ENCODE results near the gene PCDHGA6.
"Not testable (repeated sequence)": the region's sequence is repeated elsewhere in the genome, so short reads cannot be mapped to it uniquely, and the experiment has no call there.

Gene PCDHGA6

GRCh38 chr5:141394401-141395187, 20.9 kb downstream of the PCDHGA6 start:
- DNase-seq = not testable (repeated sequence)

GRCh38 chr5:141397756-141398551, 24.3 kb downstream of the PCDHGA6 start, which contains the start of gene PCDHGB5:
TSS of gene PCDHGB5 (plus strand) at chr5:141397947. CDS start at chr5:141398128, 181 bp downstream.
- DNase-seq = peak; percentile 45

- no peak for DNase-seq
Observed at GRCh38 chr5:141398608-141399007, 24.9 kb downstream of the PCDHGA6 start.

DNA sequence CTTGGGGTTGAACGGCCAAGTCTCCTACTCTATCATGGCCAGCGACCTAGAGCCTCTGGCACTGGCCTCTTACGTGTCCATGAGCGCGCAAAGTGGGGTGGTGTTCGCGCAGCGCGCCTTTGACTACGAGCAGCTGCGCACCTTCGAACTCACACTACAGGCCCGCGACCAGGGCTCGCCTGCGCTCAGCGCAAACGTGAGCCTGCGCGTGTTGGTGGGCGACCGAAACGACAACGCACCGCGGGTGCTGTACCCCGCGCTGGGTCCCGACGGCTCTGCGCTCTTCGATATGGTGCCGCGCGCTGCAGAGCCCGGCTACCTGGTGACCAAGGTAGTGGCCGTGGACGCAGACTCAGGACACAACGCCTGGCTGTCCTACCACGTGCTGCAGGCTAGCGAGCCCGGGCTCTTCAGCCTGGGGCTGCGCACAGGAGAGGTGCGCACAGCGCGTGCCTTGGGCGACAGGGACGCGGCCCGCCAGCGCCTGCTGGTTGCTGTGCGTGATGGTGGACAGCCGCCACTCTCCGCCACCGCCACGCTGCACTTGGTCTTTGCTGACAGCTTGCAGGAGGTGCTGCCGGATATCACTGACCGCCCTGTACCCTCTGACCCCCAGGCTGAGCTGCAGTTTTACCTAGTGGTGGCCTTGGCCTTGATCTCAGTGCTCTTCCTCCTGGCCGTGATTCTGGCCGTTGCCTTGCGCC, 26.0 kb downstream of the PCDHGA6 start:
- no peak for DNase-seq

DNA sequence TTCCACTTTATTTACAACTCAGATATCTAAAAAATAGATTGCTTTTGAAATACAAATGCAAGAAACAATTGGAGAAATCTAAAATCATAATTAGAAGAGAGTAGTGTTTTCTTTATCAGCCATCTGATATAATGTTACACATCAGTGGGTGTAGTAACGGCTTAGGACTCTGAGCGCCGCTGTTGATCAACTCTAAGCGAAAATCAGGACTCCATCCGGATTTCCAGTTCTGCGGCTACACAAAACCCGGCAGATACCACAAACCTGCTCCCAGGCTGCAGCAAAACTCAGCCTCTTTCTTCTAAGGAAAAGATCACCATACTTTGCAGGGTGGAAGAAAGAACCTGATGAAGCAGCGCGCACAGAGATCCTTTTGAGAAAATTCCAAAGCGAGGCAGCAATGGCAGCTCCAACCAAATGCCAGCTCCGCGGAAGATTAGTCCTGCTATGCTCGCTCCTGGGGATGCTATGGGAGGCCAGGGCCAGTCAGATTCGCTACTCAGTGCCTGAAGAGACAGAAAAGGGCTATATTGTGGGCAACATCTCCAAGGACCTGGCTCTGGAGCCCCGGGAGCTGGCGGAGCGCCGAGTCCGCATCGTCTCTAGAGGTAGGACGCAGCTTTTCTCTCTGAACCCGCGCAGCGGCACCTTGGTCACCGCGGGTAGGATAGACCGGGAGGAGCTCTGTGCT, 29.0 kb downstream of the PCDHGA6 start, which contains the start of gene PCDHGA9:
Gene PCDHGA9, plus strand, starts transcription at position 226 of the 691 bp plus-strand sequence. Its CDS starts 175 bp downstream, at position 401.
- no peak for DNase-seq

GRCh38 chr5:141403387-141403786, 29.7 kb downstream of the PCDHGA6 start:
- DNase-seq = no peak

DNA sequence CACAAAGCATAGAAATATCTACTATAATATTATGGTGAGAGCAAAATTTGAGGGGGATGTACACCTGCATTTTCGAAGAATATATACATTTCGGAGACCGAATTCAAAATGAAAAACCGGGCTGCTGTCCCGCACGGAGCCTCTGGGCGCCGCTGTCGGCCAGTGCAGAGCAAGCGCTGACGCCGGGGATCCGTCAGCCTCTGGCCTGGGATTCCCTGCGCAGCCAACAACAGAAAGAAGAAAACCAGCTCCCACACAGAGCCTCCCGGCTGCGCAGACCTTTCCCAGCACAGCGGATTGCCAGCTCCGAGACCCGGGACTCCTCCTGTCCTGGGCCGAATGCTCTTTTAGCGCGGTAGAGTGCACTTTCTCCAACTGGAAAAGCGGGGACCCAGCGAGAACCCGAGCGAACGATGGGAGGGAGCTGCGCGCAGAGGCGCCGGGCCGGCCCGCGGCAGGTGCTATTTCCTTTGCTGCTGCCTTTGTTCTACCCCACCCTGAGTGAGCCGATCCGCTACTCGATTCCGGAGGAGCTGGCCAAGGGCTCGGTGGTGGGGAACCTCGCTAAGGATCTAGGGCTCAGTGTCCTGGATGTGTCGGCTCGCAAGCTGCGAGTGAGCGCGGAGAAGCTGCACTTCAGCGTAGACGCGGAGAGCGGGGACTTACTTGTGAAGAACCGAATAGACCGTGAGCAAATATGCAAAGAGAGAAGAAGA, 34.3 kb downstream of the PCDHGA6 start, which contains the start of gene PCDHGB6:
Gene PCDHGB6, plus strand, starts transcription at position 232 of the 716 bp plus-strand sequence. Its CDS starts 182 bp downstream, at position 414.
- DNase-seq = peak; percentile 47

DNA sequence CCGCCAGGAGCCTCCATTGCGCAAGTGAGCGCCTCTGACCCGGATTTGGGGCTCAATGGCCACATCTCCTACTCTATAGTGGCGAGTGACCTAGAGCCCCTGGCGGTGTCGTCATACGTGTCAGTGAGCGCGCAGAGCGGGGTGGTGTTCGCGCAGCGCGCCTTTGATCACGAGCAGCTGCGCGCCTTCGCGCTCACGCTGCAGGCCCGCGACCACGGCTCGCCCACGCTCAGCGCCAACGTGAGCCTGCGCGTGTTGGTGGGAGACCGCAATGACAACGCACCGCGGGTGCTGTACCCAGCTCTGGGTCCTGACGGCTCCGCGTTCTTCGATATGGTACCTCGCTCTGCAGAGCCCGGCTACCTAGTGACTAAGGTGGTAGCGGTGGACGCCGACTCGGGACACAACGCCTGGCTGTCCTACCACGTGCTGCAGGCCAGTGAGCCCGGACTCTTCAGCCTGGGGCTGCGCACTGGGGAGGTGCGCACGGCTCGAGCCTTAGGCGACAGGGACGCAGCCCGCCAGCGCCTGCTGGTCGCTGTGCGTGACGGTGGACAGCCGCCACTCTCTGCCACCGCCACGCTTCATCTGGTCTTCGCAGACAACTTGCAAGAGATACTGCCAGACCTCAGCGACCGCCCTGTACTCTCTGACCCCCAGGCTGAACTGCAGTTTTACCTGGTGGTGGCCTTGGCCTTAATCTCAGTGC, 36.1 kb downstream of the PCDHGA6 start:
- DNase-seq = no peak

- DNase-seq = no peak
Observed at GRCh38 chr5:141411575-141411974, 37.9 kb downstream of the PCDHGA6 start.

DNA sequence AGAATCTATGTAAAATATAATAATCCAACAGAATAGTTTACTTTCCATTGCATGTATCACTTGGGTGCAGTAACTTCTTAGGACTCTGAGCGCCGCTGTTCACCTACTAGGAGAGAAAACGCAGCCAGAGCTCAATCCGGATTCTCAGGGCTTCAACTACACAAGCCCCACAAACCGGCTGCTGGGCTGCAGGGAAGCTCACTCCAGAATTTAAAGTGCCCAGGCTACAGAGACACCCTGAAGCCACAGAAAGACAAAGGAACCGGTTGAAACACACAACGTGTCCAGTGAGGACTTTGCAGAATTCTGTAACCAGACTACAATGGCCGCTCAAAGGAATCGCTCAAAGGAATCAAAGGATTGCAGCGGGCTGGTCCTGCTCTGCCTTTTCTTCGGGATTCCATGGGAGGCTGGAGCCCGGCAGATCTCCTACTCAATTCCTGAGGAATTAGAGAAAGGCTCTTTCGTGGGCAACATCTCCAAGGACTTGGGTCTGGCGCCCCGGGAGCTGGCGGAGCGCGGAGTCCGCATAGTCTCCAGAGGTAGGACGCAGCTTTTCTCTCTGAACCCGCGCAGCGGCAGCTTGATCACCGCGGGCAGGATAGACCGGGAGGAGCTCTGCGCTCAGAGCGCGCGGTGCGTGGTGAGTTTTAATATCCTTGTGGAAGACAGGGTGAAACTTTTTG, 39.3 kb downstream of the PCDHGA6 start, which contains the start of gene PCDHGA10:
Gene PCDHGA10, plus strand, starts transcription at position 134 of the 686 bp plus-strand sequence. Its CDS starts 189 bp downstream, at position 323.
- DNase-seq = peak; percentile 62

GRCh38 chr5:141413540-141414069, 39.9 kb downstream of the PCDHGA6 start:
- DNase-seq = no peak

GRCh38 chr5:141414548-141415274, 41.0 kb downstream of the PCDHGA6 start:
- DNase-seq = not testable (repeated sequence)

- not testable (repeated sequence) for DNase-seq
Observed at GRCh38 chr5:141415275-141415618, 41.6 kb downstream of the PCDHGA6 start.

DNA sequence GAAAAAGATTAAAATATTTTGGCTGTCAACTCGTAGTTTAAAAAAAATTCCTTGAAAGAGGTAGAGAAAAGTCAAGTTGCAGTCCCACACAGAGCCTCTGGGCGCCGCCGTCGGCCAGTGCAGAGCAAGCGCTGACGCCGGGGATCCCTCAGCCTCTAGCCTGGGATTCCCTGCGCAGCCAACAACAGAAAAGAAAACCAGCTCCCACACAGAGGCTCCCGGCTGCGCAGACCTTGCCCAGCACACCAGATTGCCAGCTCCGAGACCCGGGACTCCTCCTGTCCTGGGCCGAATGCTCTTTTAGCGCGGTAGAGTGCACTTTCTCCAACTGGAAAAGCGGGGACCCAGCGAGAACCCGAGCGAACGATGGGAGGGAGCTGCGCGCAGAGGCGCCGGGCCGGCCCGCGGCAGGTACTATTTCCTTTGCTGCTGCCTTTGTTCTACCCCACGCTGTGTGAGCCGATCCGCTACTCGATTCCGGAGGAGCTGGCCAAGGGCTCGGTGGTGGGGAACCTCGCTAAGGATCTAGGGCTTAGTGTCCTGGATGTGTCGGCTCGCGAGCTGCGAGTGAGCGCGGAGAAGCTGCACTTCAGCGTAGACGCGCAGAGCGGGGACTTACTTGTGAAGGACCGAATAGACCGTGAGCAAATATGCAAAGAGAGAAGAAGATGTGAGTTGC, 43.9 kb downstream of the PCDHGA6 start, which contains the start of gene PCDHGB7:
Gene PCDHGB7, plus strand, starts transcription at position 184 of the 679 bp plus-strand sequence. Its CDS starts 183 bp downstream, at position 367.
- DNase-seq = peak; percentile 43

GRCh38 chr5:141419074-141419880, 45.6 kb downstream of the PCDHGA6 start:
- DNase-seq = no peak

GRCh38 chr5:141420855-141421488, 47.3 kb downstream of the PCDHGA6 start, which contains the start of gene PCDHGA11:
TSS of gene PCDHGA11 (plus strand) at chr5:141421051. CDS start at chr5:141421228, 177 bp downstream.
- DNase-seq = no peak

DNA sequence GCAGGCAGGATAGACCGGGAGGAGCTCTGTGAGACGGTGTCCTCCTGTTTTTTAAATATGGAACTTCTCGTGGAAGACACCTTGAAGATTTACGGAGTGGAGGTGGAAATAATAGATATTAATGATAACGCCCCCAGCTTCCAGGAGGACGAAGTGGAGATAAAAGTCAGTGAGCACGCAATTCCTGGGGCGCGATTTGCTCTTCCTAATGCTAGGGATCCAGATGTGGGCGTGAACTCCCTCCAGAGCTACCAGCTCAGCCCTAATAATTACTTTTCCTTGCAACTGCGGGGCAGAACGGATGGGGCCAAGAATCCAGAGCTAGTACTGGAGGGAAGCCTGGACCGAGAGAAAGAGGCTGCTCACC, 47.8 kb downstream of the PCDHGA6 start:
- DNase-seq = no peak
